ENCODE measurements around the gene TOM1L1.
A peak's percentile ranks its signal among the peaks of the same experiment; 100 is the strongest.

The TOM1L1 gene

DNA sequence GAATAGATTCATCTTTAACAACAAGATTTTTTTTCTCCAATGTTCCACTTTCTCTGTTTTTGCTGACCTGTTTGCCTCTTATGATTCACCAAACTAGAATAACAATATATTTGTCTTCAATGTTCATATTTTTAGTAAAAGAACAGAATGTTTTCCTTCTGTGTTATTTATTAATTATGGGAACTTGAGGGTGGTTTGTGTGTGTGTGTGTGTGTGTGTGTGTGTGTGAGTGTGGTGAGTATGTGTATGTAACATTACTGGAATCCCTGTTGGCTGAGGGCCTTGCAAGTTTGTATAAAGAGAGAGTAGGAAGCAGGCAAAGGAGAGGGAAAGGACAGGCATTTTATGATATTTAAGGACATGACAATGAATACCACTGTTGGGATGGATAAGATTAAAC is 81.7 kb downstream of the TOM1L1 start:
- peak; percentile 84 for DNase-seq (ENCODE audit: low read depth)
- H3K4me3 ChIP-seq (replicated peaks; ENCODE audit: low read depth, low read length) = no peak overlapping the region
- TF ChIP-seq, protein P1, sequence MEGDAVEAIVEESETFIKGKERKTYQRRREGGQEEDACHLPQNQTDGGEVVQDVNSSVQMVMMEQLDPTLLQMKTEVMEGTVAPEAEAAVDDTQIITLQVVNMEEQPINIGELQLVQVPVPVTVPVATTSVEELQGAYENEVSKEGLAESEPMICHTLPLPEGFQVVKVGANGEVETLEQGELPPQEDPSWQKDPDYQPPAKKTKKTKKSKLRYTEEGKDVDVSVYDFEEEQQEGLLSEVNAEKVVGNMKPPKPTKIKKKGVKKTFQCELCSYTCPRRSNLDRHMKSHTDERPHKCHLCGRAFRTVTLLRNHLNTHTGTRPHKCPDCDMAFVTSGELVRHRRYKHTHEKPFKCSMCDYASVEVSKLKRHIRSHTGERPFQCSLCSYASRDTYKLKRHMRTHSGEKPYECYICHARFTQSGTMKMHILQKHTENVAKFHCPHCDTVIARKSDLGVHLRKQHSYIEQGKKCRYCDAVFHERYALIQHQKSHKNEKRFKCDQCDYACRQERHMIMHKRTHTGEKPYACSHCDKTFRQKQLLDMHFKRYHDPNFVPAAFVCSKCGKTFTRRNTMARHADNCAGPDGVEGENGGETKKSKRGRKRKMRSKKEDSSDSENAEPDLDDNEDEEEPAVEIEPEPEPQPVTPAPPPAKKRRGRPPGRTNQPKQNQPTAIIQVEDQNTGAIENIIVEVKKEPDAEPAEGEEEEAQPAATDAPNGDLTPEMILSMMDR (IDR thresholded peaks at IDR 0.05; ENCODE audit: low read length, missing control alignments) = no peak

DNA sequence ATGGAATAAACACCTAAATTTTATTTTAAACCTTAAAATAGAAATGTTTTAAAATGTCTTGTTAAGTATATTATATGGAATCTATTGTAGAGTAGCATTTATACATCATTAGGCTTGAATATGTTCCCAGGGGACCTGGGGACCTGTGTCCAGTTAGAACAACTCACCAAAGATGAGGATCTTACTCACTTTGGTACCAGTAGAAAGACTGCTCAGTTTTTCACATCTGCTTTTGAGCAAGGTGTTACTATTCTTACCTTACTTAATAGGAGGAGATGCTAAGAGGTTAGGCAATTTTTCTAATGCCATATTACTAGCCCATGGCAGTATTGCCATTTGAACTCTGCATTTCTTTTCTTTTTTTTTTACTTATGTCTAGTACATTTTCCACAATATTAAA is 82.6 kb downstream of the TOM1L1 start:
- TF ChIP-seq, protein P1 (IDR thresholded peaks at IDR 0.05; ENCODE audit: low read length, missing control alignments) = no peak
- no peak overlapping the region for H3K4me3 ChIP-seq (replicated peaks; ENCODE audit: low read depth, low read length)
- no peak for DNase-seq (ENCODE audit: low read depth)

DNA sequence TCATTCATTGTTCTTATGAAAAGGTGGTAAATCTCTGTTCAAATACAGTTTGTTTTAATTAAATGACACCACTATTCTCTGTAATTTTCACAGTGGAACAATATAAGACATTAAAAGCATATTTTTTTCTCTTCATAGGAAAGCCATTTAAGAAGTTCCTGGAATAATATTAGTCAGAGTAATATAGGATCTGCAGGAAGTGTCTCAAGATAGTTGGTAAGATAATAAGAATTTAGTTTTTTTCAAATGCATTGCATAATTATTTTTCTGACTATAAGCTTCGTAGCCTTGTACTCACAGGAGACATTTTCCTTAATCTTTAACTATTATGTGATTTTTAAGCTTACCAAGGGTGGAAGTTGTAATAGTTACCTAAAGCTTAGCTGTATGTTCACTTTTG is 84.8 kb downstream of the TOM1L1 start:
- peak; percentile 38 for DNase-seq (ENCODE audit: low read depth)
- TF ChIP-seq, protein P1 (IDR thresholded peaks at IDR 0.05; ENCODE audit: low read length, missing control alignments) = no peak

DNA sequence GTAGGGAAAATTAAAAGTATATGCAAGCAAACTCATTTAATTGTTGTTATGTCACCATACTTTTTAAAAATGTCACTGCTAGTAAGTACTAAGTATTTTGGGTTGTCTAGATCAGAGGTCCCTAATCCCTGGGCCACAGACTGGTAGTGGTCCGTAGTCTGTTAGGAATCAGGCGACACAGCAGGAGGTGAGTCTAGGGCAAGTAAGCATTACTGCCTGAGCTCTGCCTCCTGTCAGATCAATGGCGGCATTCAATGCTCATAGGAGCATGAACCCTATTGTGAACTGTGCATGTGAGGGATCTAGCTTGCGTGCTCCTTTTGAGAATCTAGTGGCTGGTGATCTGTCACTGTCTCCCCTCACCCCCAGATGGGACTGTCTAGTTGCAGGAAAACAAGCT is 89.5 kb downstream of the TOM1L1 start:
- H3K4me3 ChIP-seq (replicated peaks; ENCODE audit: low read depth, low read length) = no peak overlapping the region
- no peak for DNase-seq (ENCODE audit: low read depth)
- TF ChIP-seq, protein P1 (IDR thresholded peaks at IDR 0.05; ENCODE audit: low read length, missing control alignments) = no peak

More for the DNA sequence above, 84.8 kb downstream of the TOM1L1 start:
- H3K4me3 ChIP-seq (replicated peaks; ENCODE audit: low read depth, low read length) = no peak overlapping the region

DNA sequence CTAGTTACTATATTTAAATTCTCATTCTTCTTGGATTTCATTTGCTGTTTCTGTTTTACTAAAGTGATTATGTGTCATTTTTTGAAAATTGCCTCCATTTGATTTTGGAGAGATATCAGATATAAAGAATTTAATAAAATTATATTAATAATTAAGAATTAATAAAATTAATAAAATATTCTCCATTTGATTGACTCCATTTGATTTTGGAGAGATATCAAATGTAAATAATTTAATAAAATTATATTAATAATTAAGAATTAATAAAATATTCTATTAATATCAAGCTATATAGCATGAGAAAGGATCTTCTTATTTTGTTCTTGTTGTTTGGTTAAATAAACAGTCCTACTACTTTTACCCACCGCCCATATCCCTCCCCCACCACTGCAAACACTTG is 90.9 kb downstream of the TOM1L1 start:
- TF ChIP-seq, protein P1 (IDR thresholded peaks at IDR 0.05; ENCODE audit: low read length, missing control alignments) = no peak
- no peak for DNase-seq (ENCODE audit: low read depth)
- H3K4me3 ChIP-seq (replicated peaks; ENCODE audit: low read depth, low read length) = no peak overlapping the region

DNA sequence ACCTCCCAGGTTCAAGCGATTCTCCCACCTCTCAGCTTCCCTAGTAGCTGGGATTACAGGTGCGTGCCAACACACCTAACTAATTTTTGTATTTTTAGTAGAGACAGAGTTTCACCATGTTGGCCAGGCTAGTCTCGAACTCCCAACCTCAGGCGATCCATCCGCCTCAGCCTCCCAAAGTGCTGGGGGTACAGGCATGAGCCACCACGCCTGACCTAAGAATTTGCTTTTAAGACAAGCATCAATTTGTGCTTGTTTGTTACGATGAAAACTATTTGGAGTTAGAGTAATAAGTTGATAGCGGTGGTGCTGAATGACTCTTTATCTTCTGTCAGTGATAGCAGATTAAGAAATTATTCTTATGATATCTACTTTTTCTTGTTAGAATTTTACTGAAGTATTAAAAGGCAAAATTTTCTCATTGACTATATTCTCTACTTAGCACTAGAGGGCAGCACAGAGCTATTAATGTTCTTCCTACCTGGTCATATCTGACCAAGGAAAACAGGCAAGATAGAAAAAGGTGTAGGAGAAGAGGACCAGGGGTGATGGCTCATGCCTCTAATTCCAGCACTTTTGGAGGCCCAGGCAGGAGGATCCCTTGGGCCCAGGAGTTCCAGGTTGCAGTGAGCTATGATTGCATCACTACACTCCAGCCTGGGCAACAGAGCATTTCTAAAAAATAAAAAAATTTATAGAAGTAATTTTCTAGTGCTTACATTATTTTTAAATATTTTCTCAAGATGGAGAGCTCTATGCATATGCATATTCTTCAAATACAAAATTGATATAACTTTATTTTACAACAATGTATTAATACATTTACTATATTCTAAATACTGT is 92.4 kb downstream of the TOM1L1 start:
- H3K4me3 ChIP-seq (replicated peaks; ENCODE audit: low read depth, low read length) = no peak overlapping the region
- TF ChIP-seq, protein P1 (IDR thresholded peaks at IDR 0.05; ENCODE audit: low read length, missing control alignments) = peak; percentile 57
- peak; percentile 70 for DNase-seq (ENCODE audit: low read depth)

DNA sequence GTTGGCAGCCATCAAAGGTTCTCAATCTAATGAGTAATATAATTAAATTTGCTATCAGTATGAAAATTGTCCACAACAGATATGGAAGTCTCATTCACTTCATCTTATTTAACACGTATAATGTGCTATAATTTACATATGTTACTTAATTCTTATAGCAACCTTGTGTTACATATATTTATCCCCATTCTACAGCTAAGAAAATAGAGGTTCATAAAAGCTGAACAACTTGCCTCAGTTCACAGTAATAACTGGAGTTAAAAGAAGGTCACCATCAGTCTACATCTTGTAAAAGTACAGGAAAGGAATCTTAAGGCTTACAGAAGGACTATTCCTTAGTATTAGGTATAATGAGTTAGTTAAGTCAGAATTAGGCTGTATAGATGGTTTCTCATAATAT is 95.8 kb downstream of the TOM1L1 start:
- no peak overlapping the region for H3K4me3 ChIP-seq (replicated peaks; ENCODE audit: low read depth, low read length)
- TF ChIP-seq, protein P1 (IDR thresholded peaks at IDR 0.05; ENCODE audit: low read length, missing control alignments) = no peak
- DNase-seq (ENCODE audit: low read depth) = no peak

Measured in fibroblast of pulmonary artery (primary cell).